ENCODE data around the gene CSNK2A3.
"Not testable (repeated sequence)": the region's sequence is repeated elsewhere in the genome, so short reads cannot be mapped to it uniquely, and the experiment has no call there.

CSNK2A3 gene

GRCh38 chr11:11379661-11380060, 26.6 kb upstream of the CSNK2A3 start:
- DNase-seq (ENCODE audit: low read depth): no peak

GRCh38 chr11:11378184-11378940, 25.3 kb upstream of the CSNK2A3 start:
- DNase-seq (ENCODE audit: low read depth): no peak

GRCh38 chr11:11374358-11375148, 21.5 kb upstream of the CSNK2A3 start:
- DNase-seq (ENCODE audit: low read depth): no peak

- no peak for DNase-seq (ENCODE audit: low read depth)
Observed at GRCh38 chr11:11373934-11374333, 20.9 kb upstream of the CSNK2A3 start.

GRCh38 chr11:11372461-11372860, 19.4 kb upstream of the CSNK2A3 start:
- no peak for DNase-seq (ENCODE audit: low read depth)

- DNase-seq (ENCODE audit: low read depth): no peak
Observed at GRCh38 chr11:11370962-11371303, 17.9 kb upstream of the CSNK2A3 start.

GRCh38 chr11:11370255-11370961, 17.4 kb upstream of the CSNK2A3 start:
- no peak for DNase-seq (ENCODE audit: low read depth)

- no peak for DNase-seq (ENCODE audit: low read depth)
Observed at GRCh38 chr11:11366793-11367192, 13.7 kb upstream of the CSNK2A3 start.

GRCh38 chr11:11363674-11364073, 10.6 kb upstream of the CSNK2A3 start:
- no peak for DNase-seq (ENCODE audit: low read depth)

GRCh38 chr11:11359611-11360010, 6.6 kb upstream of the CSNK2A3 start:
- DNase-seq (ENCODE audit: low read depth): no peak

- DNase-seq (ENCODE audit: low read depth): no peak
Observed at GRCh38 chr11:11356842-11357241, 3.8 kb upstream of the CSNK2A3 start.

GRCh38 chr11:11351851-11352250, 1.2 kb downstream of the CSNK2A3 start:
- DNase-seq (ENCODE audit: low read depth): not testable (repeated sequence)

- DNase-seq (ENCODE audit: low read depth): no peak
Observed at GRCh38 chr11:11351042-11351586, 1.9 kb downstream of the CSNK2A3 start.

- DNase-seq (ENCODE audit: low read depth): peak; percentile 40
Observed at GRCh38 chr11:11349870-11350337, 3.1 kb downstream of the CSNK2A3 start.

GRCh38 chr11:11349106-11349825, 3.8 kb downstream of the CSNK2A3 start:
- DNase-seq (ENCODE audit: low read depth): no peak

- no peak for DNase-seq (ENCODE audit: low read depth)
Observed at GRCh38 chr11:11348303-11348702, 4.7 kb downstream of the CSNK2A3 start.

- DNase-seq (ENCODE audit: low read depth): no peak
Observed at GRCh38 chr11:11347592-11347991, 5.5 kb downstream of the CSNK2A3 start.

- DNase-seq (ENCODE audit: low read depth): no peak
Observed at GRCh38 chr11:11346303-11346702, 6.7 kb downstream of the CSNK2A3 start.

- no peak for DNase-seq (ENCODE audit: low read depth)
Observed at GRCh38 chr11:11345099-11345498, 8.0 kb downstream of the CSNK2A3 start.

GRCh38 chr11:11344045-11344444, 9.0 kb downstream of the CSNK2A3 start:
- no peak for DNase-seq (ENCODE audit: low read depth)

- no peak for DNase-seq (ENCODE audit: low read depth)
Observed at GRCh38 chr11:11338304-11338703, 14.7 kb downstream of the CSNK2A3 start.

GRCh38 chr11:11336664-11337063, 16.4 kb downstream of the CSNK2A3 start:
- no peak for DNase-seq (ENCODE audit: low read depth)

Data from GM04504 (cell line).